Tibial nerve (tissue), 3 donors: ENCODE data around the gene SRSF1.

ENCODE experiments used
- POLR2A ChIP-seq, 2 donors: fragments of 450-650 bp; IDR thresholded peaks; one replicate each; pipeline ENCODE4 v1.6.1; 2017; ENCODE audit warnings: antibody characterized with exemption in 2 of 2, mild to moderate bottlenecking in 2 of 2, moderate library complexity in 2 of 2
- TF ChIP-seq, protein P1 (sequence below), 5 experiments: fragments of 200-600 bp in 3 of 5; fragments of 450-650 bp in 2 of 5; sonication (generic) in 3 of 5; IDR thresholded peaks; one replicate each; pipeline ENCODE4 v1.5.1; 2016 to 2019; ENCODE audit warnings: antibody characterized with exemption in 5 of 5, mild to moderate bottlenecking in 3 of 5, moderate library complexity in 2 of 5

GRCh38 chr17:58002973-58003372, 4.1 kb downstream of the SRSF1 start:
- TF ChIP-seq, protein P1, sequence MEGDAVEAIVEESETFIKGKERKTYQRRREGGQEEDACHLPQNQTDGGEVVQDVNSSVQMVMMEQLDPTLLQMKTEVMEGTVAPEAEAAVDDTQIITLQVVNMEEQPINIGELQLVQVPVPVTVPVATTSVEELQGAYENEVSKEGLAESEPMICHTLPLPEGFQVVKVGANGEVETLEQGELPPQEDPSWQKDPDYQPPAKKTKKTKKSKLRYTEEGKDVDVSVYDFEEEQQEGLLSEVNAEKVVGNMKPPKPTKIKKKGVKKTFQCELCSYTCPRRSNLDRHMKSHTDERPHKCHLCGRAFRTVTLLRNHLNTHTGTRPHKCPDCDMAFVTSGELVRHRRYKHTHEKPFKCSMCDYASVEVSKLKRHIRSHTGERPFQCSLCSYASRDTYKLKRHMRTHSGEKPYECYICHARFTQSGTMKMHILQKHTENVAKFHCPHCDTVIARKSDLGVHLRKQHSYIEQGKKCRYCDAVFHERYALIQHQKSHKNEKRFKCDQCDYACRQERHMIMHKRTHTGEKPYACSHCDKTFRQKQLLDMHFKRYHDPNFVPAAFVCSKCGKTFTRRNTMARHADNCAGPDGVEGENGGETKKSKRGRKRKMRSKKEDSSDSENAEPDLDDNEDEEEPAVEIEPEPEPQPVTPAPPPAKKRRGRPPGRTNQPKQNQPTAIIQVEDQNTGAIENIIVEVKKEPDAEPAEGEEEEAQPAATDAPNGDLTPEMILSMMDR (IDR thresholded peaks at IDR 0.05) = no peak
- no peak for TF ChIP-seq POLR2A (IDR thresholded peaks at IDR 0.05)
